ENCODE results near the gene ATP11B.

DNA sequence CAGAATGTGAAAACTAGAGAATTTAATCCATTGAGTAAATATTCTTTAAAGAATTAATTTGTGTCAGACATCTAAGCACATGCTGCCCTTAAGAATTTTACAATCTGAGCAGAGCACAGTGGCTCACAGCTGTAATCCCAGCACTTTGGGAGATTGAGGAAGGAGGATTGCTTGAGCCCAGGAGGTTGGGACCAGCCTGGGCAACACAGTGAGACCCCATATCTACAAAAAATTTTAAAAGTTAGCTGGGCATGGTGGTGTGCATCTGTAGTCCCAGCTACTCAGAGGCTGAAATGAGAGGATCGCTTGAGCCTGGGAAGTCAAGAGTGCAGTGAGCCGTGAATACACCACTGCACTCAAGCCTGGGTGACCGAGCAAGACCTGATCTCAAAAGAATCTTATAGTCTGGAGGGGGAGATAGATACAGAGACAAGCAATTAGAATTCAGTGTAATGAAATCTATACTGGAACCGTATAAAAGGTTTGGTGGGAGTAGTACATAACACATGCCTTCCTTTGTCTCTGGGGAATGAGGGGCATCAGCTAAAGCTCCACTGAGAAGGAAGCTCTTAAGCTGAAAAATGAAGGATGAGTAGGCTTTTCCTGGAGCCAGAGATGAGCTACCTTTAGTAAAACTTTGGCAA, 21.2 kb downstream of the ATP11B start:
- no peak for TF ChIP-seq CTCF (IDR thresholded peaks at IDR 0.05)
- TF ChIP-seq POLR2A (IDR thresholded peaks at IDR 0.05), result no peak

Measured in body of pancreas (tissue), 4 donors.